T follicular helper cell (primary cell): Measurements from ENCODE around the gene TPRA1.

ENCODE experiments used
- DNase-seq: peaks from one replicate; pipeline ENCODE4 v3.0.0-alpha.2; 2020; ENCODE audit warnings: low read depth

TPRA1 gene

DNA sequence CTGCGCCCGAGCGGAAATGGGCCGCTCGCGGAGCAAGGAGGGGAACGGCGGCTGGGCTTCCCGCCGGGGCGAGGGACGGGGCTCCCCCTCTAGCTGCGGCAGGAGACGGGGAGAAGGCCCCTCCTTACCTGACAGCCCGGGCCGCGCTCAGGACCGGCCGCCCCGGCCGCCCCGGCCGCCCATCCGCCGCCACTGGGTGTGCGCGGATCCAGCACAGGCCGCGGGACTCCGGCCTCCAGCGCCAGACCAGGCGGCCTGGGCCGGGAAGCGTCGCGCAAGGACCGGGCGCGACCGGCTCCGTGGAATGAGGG is 296 bp downstream of the TPRA1 start:
- DNase-seq: no peak

DNA sequence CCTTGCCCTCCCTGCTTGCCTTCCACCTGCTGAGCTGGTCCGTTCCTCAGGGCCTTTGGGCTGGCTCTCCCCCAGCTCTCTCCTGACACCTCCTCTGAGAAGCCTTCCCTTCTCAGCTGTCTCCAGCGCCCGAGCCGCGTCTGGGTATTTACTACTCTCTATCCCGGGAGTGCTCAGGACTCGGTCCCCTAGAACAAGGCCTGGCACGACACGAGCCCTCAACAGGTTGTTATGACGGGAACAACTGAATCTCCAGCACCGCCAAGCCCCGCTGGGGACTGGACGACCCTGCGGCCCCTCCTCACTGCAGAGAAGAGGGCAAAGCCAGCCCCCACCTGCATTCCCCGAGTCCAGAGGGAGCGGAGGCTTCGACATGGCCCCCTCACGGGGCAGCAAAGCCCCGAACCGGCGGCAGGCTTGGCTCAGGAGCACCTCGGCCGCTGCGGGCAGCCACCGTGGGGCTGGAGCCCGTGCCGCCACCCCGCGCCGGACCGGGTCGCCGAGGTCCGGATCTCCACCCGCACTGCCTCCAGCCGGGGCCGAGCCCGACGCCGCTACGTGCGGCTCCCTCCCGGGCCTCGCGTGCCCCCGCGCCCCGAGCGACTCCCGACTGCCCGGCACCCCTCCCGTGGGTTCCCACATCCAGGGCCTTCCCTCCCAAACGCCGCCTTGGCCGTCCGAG is 792 bp downstream of the TPRA1 start:
- no peak for DNase-seq

- DNase-seq: no peak
These were observed 1.5 kb downstream of the TPRA1 start for GRCh38 chr3:127588806-127589577.

DNA sequence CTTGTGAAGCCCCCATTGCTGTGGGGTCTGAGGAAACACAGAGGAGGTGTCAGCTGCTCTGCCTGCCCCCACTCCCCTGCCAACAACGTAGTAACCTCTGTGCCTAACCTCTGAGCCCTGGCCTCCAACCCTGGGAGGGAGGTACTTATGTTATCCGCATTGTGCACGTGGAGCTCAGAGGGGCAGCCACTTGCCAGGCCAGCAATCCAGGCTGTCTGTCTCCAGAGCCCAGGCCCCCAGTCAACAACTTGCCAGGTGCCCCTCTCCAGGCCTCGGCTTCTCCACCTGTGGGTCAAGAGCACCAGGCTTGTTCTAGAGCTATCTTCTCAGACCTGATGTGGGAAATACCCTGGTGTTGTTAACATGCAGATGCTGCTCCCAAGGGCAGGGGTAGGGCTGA is 2.7 kb downstream of the TPRA1 start:
- DNase-seq: no peak

DNA sequence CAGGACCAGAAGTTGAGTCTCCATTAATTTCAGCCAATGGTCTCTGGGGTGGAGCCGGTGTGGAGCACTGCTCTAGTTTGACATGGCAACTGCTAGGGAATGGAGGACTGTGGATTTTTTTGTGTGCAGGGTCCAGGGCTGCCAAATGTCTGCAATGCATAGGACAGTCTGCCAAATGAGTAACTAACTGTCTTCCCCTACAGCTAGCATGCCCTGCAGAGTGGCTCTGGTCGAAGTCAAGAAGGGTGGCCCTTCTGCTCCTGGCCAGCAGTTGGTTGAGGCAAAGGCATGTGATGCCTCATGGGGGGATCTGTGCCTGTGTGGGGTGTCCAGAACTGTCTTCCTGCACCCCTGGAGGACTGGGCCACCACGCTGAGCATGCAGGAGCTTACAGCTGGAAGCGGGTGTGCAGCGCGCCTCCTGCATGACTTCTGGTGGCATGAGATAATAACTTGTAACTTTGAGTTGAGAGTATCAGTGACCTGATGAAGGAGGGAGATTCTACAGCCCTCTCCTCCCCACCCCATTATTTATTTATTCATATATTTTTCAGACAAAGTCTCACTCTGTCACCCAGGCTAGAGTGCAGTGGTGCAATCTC is 4.6 kb downstream of the TPRA1 start:
- no peak for DNase-seq

DNA sequence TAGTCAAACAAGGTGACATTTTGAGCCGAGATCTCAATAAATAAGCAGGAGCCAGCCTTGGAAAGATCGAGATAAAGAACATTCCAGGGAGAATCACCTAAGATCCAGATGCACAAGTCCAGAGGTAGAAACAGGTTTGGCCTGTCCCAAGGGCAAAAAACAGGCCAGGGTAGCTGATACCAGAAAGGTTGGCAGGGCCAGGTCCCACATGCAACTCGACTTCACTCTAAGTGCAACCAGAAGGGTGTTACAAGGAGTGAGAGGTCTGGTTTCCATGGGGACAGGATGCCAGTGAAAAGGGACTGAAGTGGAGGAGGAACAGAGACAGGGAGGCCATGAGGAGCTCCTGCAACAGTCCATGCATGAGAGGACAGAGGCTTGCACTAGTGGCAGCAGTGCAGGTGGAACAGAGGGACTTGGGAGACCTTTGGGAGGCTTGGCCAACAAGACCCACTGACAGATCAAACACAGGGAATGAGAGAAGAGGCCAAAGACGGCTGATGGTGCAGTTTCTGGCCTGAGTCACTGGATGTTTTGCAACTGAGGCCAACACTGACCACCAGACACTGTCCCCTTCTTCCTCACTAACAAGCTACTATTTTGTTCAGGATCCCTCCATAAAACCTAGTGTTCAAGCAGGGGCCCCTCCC is 5.2 kb downstream of the TPRA1 start:
- DNase-seq: no peak

DNA sequence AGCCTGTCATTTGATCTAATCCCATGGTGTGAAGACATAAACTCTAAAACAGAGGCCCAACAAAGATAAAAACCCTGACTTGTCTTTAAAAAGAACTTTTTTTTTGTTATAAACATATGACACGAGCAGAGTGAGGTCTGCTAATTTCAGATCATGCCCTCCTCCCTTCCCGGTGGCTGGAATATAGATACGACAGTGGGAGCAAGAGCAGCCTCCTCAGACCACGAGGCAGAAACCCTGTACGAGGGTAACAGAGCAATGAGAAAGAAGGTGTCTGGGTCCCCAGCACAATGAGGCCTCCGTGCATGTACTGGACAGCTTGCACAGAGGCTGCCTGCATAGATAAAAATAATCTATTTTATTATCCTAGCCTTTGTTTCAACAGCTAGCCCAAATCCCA is 5.8 kb downstream of the TPRA1 start:
- DNase-seq: no peak

DNA sequence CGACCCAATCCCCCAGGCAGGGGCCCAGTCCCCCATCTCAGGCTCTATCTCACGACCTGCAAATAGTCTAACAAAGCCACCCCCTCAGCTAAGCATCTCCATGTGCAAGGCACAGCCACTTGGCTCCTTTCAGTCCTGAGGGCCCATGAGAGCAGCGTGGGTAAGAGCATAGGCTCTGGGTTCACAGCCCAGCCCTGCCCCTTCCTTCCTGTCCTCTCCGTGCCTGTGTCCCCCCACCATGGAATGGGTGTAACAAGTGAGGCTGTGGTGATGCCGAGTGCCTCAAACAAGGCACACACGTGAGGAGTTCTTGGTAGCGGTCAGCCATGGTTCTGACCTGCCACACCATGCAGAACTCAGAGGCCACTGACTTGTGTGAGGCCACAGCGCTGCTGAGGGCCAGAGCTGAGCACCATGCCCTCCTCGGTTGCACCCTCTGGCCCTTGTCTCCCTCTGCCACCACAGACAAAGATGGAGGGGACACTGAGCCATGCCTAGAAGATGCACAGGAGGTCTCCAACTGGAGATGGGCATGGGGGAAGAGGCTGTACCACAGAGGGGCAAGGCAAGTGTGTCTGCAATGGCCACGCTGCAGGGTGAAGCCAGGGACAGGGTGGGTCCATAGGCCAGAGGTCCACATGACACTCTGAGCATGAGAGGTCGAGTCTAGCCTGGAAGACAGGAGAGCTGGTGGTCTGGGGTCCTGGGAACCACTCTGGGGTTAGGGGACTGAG is 10.0 kb downstream of the TPRA1 start:
- DNase-seq: no peak

GRCh38 chr3:127578802-127579201 is 11.7 kb downstream of the TPRA1 start:
- DNase-seq: no peak

DNA sequence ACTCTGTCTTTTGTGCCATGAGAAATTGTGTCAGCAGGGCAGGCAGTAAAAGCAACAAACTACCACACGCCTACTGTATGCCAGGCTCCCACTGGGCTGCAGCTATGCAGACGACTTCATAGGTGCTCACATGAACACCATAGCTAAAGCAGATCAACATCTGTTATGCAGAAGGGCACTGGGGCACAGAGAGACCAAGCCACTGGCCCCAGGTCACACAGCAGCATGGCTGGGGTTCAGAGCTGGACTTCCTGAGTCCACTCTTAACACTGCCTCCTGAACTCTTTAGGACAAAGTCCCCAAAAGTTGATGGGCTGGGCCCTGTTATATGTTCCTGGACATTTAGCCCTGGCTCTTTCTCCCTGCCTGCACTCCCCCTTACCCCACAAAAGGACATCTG is 12.4 kb downstream of the TPRA1 start:
- no peak for DNase-seq

GRCh38 chr3:127577448-127577847 is 13.1 kb downstream of the TPRA1 start:
- no peak for DNase-seq

GRCh38 chr3:127574880-127575878 is 15.4 kb downstream of the TPRA1 start:
- peak; percentile 78 for DNase-seq

DNA sequence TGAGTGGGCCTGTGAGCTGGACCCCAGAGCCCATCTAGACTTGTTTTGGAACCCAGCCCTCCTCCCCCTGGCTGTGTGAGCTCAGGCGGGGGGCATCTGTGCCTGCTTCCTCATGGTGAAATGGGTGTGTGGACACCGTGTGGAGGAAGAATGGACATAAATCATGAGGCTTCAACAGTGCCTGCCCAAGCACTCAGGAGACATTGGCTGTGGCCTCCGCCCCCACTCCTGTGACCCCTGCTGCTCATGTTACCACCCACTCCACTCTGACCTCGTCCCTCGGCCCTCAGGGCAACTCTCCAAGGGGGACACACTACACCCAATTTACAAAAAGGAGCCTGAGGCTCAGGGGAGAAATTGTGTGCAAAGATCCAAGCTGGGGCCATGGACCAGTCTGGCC is 16.6 kb downstream of the TPRA1 start:
- no peak for DNase-seq

DNA sequence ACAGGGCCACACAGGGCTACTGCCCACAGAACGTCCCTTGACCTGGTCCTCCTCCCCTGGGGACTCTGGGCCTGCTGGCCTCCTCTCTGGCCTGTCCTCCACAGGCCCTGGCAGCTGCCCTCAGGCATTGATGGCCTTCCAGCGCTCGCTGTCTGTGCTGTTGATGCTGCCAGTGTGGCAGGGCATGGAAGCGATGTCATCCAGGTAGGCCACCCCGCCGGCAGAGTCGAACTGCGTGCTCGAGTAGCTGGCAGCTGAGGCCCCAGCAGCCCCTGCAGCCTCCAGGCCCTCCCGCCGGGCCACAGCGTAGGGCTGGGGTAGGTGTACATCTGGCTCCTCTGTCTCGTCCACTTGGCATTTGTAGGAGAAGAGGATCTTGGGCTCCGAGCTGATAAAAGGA is 17.1 kb downstream of the TPRA1 start:
- DNase-seq: no peak

DNA sequence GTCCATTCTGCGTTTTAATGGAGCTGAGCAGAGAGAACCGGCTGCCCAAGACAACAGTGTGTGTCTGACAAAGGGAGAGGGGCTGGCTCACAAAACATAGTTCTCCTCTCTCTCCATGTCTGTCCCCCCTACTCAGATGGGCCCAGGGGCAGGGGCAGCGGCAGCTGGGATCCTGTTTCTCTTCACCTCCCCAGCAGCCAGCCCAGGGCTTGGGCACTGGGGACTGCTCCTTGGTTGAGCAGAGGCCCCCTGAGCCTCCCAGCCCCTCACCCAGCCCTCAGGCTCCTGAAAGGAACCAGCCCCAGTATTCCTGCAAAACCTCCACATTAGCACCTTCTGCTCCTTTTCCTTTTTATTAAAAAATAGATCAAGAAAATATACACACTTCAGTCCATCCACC is 17.8 kb downstream of the TPRA1 start:
- no peak for DNase-seq

DNA sequence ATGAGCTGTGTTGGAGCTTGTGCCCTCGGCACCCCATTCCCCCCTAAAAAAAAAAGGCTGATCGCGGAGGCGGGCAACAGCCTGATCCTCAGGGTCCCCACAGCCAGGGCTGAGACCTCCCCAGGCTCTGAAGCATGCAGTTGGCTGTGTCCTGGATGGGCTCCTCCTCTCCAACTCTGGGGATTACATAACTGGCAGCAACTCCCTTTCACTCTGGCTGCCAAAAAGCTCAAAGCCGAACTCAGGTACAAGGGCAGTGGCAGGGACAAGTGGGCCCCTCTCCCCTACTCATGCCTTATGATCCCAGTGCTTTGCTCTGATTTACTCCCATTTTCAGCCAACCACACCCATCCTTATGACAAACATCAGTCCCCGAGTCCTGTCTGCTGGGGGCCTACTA is 18.3 kb downstream of the TPRA1 start:
- no peak for DNase-seq

DNA sequence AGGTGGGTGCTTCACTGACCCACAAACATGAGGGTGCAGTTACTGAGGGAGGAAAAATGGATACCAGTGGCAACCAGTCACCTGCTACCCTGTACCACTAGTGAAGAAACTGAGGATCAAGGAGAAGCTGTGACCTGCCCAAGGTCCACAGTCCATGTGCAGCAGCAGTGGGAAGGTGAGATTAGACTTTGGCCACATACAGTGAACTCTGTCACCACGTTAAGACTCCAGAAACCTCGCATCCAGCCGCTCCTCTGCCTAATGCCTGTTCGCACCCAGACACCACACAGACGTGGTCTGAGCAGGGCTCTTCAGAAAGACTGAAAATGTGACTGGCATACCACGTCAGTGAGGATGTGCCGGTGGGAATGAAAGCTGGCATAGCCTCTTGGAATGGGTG is 20.0 kb downstream of the TPRA1 start:
- DNase-seq: no peak

GRCh38 chr3:127569160-127569559 is 21.4 kb downstream of the TPRA1 start:
- no peak for DNase-seq

GRCh38 chr3:127568586-127568985 is 21.9 kb downstream of the TPRA1 start:
- DNase-seq: no peak

- DNase-seq: no peak
These were observed 23.7 kb downstream of the TPRA1 start for GRCh38 chr3:127566833-127567232.

GRCh38 chr3:127565711-127566110 is 24.8 kb downstream of the TPRA1 start:
- DNase-seq: no peak
